ENCODE data around the gene NHERF2. TPM values are rescaled to one million over a fixed set of nuclear protein-coding genes. Genes with fewer than 3 reads are reported as not detected.

NHERF2 gene
- total RNA-seq, 4 donors from 2014 or later: 13.8 to 36.5 (median 21.8) TPM

GRCh38 chr16:2082171-2082982 is 55.7 kb downstream of the NHERF2 start:
- 77% methylated on average over 21 of the region's 32 CpGs for WGBS
- Histone ChIP-seq H3K4me3 (no peak overlapping the region), H3K36me3 (peaks cover 84% of the 10 kb centered on the region), H3K27ac (peak overlapping the region; percentile 30), H3K9me3 (no peaks in the 10 kb centered on the region), H3K27me3 (no peaks in the 10 kb centered on the region), H3K4me1 (peaks cover 44% of the 10 kb centered on the region)
- TF ChIP-seq, protein P1, sequence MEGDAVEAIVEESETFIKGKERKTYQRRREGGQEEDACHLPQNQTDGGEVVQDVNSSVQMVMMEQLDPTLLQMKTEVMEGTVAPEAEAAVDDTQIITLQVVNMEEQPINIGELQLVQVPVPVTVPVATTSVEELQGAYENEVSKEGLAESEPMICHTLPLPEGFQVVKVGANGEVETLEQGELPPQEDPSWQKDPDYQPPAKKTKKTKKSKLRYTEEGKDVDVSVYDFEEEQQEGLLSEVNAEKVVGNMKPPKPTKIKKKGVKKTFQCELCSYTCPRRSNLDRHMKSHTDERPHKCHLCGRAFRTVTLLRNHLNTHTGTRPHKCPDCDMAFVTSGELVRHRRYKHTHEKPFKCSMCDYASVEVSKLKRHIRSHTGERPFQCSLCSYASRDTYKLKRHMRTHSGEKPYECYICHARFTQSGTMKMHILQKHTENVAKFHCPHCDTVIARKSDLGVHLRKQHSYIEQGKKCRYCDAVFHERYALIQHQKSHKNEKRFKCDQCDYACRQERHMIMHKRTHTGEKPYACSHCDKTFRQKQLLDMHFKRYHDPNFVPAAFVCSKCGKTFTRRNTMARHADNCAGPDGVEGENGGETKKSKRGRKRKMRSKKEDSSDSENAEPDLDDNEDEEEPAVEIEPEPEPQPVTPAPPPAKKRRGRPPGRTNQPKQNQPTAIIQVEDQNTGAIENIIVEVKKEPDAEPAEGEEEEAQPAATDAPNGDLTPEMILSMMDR (IDR thresholded peaks at IDR 0.05): no peak
- TF ChIP-seq POLR2A (IDR thresholded peaks at IDR 0.05) (no peak), EP300 (IDR thresholded peaks at IDR 0.05) (no peak), POLR2AphosphoS5 (IDR thresholded peaks at IDR 0.05) (no peak)
- DNase-seq (ENCODE audit: low spot score in 2 of 2): no peak

DNA sequence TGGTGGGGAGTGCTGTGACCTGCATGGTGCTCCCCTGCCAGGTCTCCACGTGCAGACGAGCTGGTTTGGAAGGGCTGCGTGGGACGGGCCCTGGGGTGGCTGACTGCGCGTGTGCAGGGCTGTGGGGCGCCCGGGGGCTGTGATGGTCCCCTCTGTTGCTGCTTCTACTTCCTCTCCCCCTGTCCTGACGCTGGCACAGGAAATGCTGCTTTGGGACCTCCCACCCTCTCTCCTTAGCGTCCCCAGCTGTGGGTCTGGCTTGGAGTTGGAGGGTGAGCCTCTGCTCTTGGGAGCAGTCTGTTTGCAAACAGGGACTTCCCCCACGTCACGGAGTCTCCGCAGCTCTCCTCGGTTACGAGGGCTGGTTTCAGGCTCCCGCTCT is 56.3 kb downstream of the NHERF2 start:
- 60% methylated on average over 1 of the region's 16 CpGs for WGBS
- peak overlapping the region; percentile 30 for H3K27ac ChIP-seq
- H3K4me1 ChIP-seq: peaks cover 50% of the 10 kb centered on the region
- peaks cover 86% of the 10 kb centered on the region for H3K36me3 ChIP-seq
- TF ChIP-seq POLR2AphosphoS5 (IDR thresholded peaks at IDR 0.05) (no peak), EP300 (IDR thresholded peaks at IDR 0.05) (no peak), POLR2A (IDR thresholded peaks at IDR 0.05) (no peak)
- TF ChIP-seq, protein P1 (IDR thresholded peaks at IDR 0.05): no peak
- DNase-seq (ENCODE audit: low spot score in 2 of 2): no peak
- no peaks in the 10 kb centered on the region for H3K27me3 ChIP-seq
- no peaks in the 10 kb centered on the region for H3K9me3 ChIP-seq
- H3K4me3 ChIP-seq: no peak overlapping the region

GRCh38 chr16:2083409-2083808 is 56.7 kb downstream of the NHERF2 start:
- no peak for TF ChIP-seq POLR2A (IDR thresholded peaks at IDR 0.05)
- TF ChIP-seq, protein P1 (IDR thresholded peaks at IDR 0.05): no peak
- no peak for TF ChIP-seq POLR2AphosphoS5 (IDR thresholded peaks at IDR 0.05)
- TF ChIP-seq EP300 (IDR thresholded peaks at IDR 0.05): no peak
- DNase-seq (ENCODE audit: low spot score in 2 of 2): no peak
- Histone ChIP-seq H3K27me3 (no peaks in the 10 kb centered on the region), H3K4me3 (no peak overlapping the region), H3K4me1 (peaks cover 49% of the 10 kb centered on the region), H3K9me3 (no peaks in the 10 kb centered on the region), H3K27ac (no peak overlapping the region), H3K36me3 (peaks cover 90% of the 10 kb centered on the region)
- no CpG with 5 or more reads among the region's 19 CpGs for WGBS

GRCh38 chr16:2083876-2084780 is 57.4 kb downstream of the NHERF2 start:
- H3K27ac ChIP-seq: no peak overlapping the region
- TF ChIP-seq EP300 (IDR thresholded peaks at IDR 0.05) (no peak), POLR2AphosphoS5 (IDR thresholded peaks at IDR 0.05) (no peak), POLR2A (IDR thresholded peaks at IDR 0.05) (no peak)
- TF ChIP-seq, protein P1 (IDR thresholded peaks at IDR 0.05): no peak
- H3K9me3 ChIP-seq: no peaks in the 10 kb centered on the region
- no peak overlapping the region for H3K4me3 ChIP-seq
- WGBS: 83% methylated on average over 16 of the region's 44 CpGs
- H3K36me3 ChIP-seq: peaks cover 91% of the 10 kb centered on the region
- H3K4me1 ChIP-seq: peaks cover 52% of the 10 kb centered on the region
- no peaks in the 10 kb centered on the region for H3K27me3 ChIP-seq
- no peak for DNase-seq (ENCODE audit: low spot score in 2 of 2)
